ENCODE results near the gene KRTAP10-12. TPM values are rescaled to one million over a fixed set of nuclear protein-coding genes. Genes with fewer than 3 reads are reported as not detected.
"Not testable (repeated sequence)": the region's sequence is repeated elsewhere in the genome, so short reads cannot be mapped to it uniquely, and the experiment has no call there.

Gene KRTAP10-12, protein sequence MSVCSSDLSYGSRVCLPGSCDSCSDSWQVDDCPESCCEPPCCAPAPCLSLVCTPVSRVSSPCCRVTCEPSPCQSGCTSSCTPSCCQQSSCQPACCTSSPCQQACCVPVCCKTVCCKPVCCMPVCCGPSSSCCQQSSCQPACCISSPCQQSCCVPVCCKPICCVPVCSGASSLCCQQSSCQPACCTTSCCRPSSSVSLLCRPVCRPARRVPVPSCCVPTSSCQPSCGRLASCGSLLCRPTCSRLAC
- polyA plus RNA-seq (ENCODE audit: insufficient read length) = not detected

DNA sequence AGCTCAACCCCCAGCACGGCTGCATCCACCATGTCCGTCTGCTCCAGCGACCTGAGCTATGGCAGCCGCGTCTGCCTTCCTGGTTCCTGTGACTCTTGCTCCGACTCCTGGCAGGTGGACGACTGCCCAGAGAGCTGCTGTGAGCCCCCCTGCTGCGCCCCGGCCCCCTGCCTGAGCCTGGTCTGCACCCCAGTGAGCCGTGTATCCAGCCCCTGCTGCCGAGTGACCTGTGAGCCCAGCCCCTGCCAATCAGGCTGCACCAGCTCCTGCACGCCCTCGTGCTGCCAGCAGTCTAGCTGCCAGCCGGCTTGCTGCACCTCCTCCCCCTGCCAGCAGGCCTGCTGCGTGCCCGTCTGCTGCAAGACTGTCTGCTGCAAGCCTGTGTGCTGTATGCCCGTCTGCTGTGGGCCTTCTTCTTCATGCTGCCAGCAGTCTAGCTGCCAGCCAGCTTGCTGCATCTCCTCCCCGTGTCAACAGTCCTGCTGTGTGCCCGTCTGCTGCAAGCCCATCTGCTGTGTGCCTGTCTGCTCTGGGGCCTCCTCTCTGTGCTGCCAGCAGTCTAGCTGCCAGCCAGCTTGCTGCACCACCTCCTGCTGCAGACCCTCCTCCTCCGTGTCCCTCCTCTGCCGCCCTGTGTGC, at the start of gene KRTAP10-12:
TSS of gene KRTAP10-12 (plus strand) at position 1 of the 639 bp plus-strand sequence. CDS start at position 31, 30 bp downstream.
- not testable (repeated sequence) for DNase-seq

DNA sequence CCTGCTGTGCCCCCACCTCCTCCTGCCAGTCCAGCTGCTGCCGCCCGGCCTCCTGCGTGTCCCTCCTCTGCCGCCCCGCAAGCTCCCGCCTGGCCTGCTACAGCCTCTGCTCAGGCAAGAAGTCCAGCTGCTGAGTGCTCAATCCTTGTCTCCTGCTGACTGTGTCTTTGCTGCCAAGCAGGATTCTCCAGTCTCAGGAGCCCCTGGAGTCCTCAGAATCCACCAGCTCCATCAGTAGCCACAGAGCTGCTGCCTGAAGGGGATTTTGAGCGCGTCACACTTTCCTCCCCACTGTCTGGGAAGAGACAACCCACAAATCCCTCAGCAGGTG, 49.8 kb upstream of the KRTAP10-12 start:
- DNase-seq = no peak

DNA sequence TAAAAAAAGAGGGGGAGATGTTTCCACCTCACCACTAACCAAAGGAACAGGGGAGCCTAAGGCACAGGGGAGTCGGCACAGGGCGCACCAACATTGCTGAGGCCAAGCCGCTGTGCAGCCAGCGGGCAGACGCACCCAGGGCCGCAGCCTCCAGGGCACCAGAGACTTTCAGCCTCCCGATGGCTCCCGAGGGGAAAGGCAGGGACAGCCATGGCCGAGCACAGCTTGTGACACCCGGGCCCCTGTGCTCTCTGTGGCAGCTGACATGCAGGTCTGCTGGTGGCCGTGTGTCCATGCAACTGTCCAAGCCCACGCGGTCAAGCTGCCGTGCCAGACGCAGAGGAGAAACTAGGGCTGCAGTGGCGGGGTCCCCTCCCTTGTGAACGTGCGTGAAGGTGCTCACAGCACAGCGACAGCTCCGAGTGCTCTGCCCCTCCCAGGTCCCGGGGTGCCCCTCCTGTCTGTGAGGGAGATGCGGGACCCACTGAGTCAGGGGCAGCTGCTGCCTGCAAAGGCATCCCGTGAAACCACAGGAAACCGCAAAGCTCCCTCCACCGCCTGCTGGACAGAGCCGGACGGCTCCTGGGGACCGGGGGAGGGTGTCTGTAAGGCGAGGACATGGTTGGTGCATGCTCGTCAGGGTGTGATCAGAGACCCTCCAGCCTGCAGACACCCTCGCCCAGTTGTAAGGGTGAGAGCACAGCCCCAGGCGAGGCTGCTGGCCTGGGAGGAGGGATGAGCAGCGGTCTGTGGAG, 48.2 kb upstream of the KRTAP10-12 start:
- no peak for DNase-seq

DNA sequence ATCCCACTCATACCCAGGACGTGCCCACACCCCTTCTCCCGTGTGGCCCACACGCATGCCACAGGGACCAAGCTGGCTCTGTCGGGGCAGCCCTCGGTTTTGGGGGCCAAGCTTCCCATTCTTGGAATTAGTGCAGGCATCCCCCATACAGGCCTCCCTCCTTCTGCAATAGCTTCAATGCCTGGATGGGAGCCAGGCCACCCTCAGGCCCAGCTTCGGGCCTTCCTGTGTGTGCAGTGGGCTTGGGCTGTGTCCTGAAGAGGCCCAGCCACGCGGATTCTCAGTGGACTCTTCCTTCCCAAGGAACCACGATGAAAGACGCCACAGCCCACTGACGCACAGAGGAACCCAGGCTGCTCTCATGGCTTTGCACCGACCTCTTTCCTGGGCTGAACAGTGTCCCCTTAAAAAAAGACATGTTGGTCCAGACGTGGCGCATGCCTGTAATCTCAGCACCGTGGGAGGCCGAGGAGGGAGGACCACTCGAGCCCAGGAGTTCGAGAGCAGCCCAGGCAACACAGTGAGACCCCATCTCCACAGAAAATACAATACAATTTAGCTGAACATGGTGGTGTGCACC, 47.4 kb upstream of the KRTAP10-12 start:
- no peak for DNase-seq

DNA sequence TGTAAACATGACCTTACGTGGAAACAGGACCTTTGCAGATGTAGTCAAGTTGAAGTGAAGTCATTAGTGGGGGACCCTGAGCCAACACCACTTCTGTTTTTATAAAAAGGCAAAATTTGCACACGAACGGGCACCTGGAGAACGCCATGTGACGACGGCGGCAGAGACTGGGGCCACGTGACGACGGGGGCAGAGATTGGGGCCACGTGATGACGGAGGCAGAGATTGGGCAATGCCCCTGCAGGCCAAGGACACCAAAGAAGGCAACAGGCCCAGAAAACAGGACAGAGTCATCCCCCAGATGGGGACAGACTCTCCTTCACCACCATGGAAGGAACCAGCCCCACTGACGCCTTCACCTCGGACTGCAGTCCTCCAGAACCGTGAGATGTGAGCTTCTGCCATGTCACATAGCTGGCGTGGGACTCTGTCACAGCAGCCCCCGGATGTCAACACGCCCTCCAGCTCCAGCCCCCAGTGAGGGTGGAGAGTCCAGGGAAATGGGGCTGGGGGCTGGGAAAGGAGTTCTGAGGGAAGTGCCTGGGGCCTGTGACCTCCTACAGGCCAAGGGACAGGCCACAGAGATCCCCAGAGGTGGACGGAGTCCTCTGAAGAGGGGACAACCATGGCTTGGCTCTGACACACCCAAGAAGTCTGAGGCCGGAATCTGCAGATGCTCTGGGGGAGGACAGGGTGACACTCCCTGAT, 46.6 kb upstream of the KRTAP10-12 start:
- no peak for DNase-seq

DNA sequence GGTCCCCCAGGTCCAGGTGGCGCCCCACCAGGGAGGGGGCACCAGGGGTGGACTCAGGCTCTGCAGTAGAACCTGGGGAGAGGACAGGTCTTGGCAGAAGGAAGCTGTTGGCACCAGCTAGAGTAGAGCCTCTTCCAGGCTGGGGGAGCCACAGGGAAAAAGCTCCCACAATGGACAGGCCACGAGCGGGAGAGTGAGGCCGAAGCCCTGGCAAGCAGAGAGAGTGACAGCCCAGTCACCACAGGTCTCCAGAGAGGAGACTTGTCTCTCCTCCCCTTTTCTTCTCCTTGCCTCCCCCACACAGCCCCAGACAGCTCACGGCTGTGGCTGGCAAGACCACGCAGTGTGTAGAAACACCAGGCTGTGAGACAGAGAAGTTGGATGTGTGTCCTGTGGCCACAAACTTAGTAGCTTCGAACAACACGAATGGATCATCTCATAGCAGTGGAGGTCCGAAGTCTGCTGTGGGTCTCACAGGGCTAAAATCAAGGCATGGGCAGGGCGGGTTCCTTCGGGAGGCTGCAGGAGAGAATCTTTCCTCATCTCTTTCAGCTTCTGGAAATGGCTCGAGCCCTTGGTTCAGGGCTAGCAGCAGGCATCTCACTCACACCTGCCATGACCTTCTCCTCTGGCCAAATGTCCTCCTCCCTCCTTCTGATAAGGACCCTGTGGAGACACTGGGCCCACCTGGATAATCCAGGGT, 45.8 kb upstream of the KRTAP10-12 start:
- no peak for DNase-seq

DNA sequence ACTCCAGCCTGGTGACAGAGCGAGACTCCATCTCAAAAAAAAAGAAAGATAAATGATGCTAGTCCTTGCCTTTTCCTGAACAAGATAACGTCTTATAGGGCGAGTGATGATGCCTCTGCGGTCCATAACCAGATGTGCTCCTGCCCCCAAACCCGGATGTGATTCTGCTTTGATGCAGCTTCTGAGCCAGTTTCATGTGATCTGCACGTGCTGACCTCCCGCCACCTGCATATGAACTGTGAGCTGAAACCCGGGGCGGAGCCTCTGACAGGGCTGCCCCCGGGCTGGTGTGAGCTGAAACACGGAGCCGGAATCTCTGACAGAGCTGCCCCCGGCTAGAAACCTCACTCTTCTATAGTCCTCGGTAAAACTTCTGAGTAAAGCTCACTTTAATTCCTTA, 43.8 kb upstream of the KRTAP10-12 start:
- no peak for DNase-seq

DNA sequence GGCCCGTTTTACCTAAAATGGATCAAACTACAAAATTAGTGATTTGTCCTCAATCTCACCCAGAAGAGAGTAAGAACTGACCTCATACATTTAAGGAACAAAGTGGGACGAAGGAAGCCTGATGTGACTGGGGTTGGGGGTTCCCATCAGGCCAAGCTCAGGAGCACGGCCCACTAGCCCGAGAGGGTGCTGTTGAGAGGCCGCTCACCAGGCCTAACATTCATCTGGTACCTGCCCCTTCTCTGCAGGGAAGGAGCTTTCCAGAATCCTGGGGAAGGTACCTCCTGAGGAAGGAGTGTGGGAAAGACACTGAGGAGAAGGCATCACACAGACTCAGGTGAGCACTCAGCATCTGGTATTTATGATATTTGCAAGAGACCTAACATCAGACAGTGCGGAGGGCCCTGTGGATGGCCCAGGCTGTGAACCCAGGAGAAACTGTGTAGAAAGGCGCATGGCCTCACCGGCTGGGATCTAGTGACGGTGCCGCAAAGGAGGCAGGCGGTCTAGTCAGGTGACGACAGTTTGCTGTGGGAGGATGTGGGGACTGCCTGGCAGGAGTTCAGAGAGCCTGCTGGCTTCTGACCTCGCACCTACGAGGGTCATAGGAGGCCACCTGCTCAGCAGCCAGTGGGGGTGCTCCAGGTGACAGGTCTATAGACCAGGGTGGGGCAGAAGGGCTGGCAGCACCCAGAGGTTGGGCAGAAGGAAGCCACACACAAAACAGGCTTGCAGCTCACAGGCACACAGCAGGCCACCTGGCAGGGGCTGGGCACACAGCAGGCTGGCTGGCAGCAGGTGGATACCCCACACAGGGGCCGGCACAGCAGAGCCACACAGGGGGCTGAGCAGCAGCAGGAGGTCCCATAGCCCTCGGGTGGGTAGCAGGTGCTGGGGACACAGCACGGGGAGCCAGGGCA, 43.1 kb upstream of the KRTAP10-12 start:
- no peak for DNase-seq

DNA sequence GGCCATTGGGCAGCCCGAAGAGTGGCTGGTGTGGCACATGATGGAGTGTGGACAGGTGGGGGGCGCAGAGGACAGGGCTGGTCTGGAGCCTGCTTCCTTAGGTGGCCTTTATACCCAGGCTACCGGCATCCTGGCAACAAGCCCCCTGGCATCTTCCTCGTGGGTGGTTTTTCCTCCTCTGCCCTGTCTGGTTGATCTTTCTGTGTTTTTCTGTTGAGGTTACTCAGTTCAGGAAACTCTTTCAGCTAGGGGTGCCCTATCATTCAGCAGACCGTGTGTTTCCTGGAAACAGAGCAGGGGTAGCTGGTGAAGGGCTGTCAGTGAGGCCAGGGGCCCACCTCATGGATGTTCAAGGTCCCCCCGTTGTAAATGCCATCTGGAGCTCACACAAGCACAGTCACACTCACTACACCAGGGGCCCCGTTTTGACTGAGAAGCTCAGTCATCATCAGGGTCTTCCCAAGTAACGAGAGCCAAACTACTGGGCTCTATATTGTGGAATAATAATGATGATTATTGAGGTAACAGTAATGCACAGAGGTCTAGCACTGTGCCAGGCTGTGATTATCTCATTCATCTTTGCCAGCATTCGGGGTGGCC, 42.3 kb upstream of the KRTAP10-12 start, which contains the start of gene KRTAP12-4:
TSS of gene KRTAP12-4 (minus strand) at position 84 of the 600 bp plus-strand sequence. CDS start at position 39, 45 bp downstream.
- DNase-seq = no peak

DNA sequence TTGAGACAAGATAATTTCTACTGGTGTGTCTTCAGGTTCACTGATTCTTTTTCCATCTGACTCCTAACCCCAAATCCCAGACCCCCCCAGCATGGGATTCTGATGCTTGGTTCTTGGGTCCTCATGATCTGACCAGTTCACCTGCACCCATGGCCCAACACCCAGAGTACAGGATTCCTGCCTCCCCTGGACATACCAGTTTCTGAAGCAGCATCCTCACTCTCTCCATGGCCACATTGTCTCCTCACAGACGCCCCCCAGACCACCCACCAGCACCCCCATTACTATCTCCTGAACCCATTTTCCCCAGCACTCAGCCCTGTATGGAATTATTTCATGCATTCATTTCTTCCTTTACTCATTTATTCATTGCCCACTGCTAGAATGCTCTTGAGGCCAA, 40.1 kb upstream of the KRTAP10-12 start:
- DNase-seq = no peak

DNA sequence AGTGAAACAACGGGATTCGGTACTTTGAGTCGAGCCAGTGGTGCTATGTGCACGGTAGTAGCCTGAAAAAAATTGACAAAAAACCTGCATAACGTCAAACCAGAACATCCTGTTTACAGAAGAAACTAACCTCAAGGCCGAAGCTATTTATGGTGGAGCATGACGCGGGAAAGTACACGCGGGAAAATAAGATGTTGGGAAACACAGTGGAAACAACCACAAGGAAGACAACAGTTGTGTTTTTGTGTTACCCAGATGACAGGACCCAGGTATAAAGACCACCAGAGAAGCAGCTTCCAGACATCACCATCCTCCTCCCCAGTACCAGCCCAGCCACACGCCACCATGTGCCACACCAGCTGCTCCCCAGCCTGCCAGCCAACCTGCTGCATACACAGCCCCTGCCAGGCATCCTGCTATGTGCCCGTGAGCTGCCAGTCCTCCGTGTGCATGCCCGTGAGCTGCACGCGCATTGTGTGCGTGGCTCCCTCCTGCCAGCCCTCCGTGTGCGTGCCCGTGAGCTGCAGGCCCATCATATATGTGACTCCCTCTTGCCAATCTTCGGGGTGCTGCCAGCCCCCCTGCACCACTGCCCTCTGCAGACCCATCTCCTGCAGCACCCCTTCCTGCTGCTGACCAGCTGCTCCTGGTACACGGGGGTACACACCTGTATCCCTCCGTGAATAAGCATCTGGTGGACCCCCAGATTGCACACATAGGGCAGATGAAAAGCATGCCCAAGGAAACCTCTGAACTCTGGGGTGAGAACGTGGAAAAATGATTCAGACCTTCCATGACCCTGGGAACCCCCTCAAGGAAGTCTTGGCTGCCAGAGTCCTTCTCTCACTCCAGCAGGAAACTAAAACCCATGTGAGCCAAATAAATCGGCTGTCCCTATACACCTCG, 39.1 kb upstream of the KRTAP10-12 start, which contains the start of gene KRTAP12-3:
TSS of gene KRTAP12-3 (plus strand) at position 298 of the 906 bp plus-strand sequence. CDS start at position 346, 48 bp downstream.
- DNase-seq = no peak

DNA sequence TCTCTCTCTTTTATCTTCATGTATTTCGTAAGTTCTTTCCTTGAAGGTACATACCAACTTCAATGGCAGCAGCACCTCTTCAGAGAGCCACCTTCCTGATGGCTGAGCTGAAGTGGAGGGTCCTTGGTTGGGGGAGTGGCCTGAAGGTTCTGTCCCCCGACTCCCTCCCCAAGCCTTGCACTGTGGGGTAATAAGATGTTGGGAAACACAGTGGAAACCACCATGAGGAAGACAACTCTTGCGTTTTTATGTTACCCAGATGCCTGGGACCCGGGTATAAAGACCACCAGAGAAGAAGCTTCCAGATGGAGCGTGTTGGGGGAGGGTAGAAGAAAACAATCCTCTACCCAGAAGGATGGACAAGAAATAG, 38.4 kb upstream of the KRTAP10-12 start:
- no peak for DNase-seq

DNA sequence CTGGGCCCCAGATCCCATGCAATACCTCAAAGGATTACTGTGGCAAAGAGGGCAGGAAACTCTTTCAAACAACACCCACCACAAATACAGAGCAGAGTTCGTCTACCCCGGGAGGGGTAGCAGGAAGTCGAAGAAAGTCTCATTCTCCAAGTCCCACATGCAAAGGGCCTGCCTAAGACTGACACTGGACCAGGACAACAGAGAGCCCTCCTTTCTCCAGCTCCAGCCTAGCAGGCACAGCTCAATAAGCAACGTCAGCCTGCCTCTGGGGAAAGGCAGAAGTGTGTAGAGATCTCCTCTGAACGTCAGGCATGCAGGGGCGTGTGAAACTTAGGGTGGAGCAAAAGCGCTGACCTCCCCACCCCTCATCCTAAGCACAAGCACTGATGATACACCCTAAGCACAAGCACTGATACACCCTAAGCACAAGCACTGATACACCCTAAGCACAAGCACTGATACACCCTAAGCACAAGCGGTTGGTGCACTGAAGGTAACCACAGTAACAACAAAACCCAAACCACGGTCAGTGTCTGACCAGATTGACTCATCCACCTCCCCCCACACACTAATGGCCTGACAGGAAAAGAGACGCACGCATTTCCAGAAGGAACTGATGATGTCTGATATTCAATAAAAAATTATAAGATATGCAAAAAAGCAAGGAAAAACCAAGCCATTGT, 37.9 kb upstream of the KRTAP10-12 start:
- no peak for DNase-seq

DNA sequence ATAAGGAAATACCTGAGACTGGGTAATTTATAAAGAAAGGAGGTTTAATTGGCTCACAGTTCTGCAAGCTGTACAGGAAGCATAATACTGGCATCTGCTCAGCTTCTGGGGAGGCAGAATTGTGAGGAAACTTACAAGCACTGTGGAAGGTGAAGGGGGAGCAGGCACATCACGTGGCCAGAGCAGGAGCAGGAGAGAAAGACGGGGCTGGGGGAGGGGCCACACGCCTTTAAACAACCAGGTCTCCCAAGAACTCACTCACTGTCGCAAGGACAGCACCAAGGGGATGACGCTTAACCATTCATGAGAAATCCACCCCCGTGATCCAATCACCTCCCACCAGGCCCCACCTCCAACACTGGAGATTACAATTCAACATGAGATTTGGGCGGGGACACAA, 35.4 kb upstream of the KRTAP10-12 start:
- not testable (repeated sequence) for DNase-seq

DNA sequence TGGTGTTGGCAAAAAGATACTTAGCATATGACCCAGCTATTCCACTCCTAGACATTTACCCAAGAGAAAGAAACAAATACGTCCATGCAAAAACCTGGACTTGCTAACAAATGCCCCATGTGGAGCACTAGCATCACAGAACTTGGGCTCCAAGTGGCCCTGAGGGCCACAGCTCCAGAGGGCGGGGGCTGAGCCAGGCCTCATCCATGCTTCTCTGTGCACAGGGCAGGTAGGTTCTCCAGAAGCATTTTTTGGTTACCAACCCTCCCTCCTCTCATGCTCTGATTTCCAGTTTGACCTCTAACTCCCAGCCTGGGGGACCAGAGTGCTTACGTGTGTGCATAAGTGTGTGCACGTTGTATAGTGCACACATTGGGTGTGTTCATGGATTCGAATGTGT, 32.3 kb upstream of the KRTAP10-12 start:
- no peak for DNase-seq

DNA sequence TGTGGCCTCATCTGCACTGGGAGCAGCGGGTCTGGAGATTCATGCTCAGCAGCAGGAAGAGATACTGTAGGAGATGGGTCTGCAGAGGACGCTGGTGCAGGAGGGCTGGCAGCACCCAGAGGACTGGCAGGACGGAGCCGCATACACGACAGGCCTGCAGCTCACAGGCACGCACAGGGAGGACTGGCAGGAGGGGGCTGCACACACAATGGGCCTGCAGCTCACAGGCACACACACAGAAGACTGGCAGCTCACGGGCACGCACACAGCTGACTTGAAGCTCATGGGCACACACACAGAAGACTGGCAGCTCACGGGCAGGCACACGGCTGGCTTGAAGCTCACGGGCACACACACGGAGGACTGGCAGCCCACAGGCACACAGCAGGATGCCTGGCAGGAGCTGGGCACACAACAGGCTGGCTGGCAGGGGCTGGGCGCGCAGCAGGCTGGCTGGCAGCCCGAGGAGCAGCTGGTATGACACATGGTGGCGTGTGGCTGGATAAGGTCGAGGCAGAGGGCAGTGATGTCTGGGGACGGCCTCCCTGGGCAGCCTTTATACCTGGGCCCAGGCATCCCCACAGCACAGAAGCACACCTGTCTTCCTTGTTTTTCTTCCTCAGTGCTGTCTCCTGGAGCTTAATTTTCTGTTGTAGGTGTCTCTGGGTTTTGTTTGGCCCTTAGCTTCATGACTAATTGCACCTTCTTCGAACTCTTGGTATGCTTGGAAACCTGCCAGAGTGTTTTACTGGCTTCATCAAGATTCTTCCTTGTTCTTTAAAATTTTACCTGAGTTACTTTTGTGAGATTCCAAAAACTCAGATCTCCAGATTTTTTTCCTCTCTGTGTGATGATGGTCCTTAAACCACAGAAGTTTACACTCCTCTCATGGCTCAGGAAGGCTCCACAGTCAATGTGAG, 30.3 kb upstream of the KRTAP10-12 start, which contains the start of gene KRTAP12-2:
TSS of gene KRTAP12-2 (minus strand) at position 527 of the 920 bp plus-strand sequence. CDS start at position 486, 41 bp downstream.
- DNase-seq = no peak

DNA sequence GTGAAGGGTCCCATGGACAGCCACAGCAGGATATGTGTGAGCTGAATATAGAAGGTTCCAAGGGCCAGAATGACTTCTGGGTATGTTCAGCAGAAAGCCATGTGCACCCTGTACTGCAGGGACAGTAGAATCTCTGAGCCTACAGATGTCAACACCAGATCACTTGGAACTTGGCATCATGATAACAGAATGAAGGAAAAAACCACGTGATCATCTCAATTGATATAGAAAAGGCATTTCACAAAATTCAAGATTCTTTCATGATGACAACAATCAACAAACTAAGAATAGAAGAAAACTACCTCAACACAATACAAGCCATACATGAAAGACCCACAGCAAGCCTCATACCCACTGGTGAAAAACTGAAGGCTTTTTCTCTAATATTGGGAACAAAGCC, 29.4 kb upstream of the KRTAP10-12 start:
- DNase-seq = no peak
